Activated T-cell treated with anti-CD3 and anti-CD28 coated beads, Interleukin-2, amount 50 U/mL, for 1 hour (primary cell): ENCODE data around the gene TMEM126A.

Experiments used
- DNase-seq: peaks from one replicate; pipeline ENCODE4 v3.0.0-alpha.2; 2020

The TMEM126A gene

GRCh38 chr11:85698195-85698594, 50.4 kb downstream of the TMEM126A start:
- DNase-seq, result no peak

GRCh38 chr11:85699957-85700741, 52.4 kb downstream of the TMEM126A start:
- no peak for DNase-seq

GRCh38 chr11:85704967-85705366, 57.2 kb downstream of the TMEM126A start:
- no peak for DNase-seq

GRCh38 chr11:85705800-85706199, 58.0 kb downstream of the TMEM126A start:
- no peak for DNase-seq
